Lower leg skin (tissue), 3 donors: ENCODE data around the gene RASD2.

Experiments
- POLR2A ChIP-seq, 2 donors: fragments of 450-650 bp; IDR thresholded peaks; one replicate each; pipeline ENCODE4 v1.6.1; 2016 to 2017; ENCODE audit warnings: antibody characterized with exemption in 2 of 2, mild to moderate bottlenecking in 1 of 2, moderate library complexity in 1 of 2
- TF ChIP-seq, protein P1 (sequence below), 3 donors: fragments of 450-650 bp; IDR thresholded peaks; one replicate each; pipeline ENCODE4 v1.5.1; 2016; ENCODE audit warnings: antibody characterized with exemption in 3 of 3, mild to moderate bottlenecking in 3 of 3, moderate library complexity in 2 of 3

DNA sequence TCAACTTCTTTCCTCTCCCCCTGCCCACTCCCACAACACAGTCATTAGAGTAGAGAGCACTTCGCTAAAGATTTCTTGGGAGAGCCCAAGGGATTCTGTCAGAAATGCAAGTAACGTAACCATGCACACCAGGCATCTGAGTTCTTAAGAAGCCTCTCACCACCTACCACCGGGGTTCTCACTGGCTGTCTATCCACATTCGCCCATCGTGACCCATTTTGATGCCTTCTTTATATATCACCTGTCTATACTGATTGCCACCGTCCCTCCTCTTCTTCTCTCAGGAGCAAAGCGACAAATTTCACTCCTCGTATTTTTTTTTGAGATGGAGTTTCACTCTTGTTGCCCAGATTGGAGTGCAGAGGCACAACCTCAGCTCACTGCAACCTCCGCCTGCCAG lies 23.9 kb upstream of the RASD2 start:
- TF ChIP-seq, protein P1, sequence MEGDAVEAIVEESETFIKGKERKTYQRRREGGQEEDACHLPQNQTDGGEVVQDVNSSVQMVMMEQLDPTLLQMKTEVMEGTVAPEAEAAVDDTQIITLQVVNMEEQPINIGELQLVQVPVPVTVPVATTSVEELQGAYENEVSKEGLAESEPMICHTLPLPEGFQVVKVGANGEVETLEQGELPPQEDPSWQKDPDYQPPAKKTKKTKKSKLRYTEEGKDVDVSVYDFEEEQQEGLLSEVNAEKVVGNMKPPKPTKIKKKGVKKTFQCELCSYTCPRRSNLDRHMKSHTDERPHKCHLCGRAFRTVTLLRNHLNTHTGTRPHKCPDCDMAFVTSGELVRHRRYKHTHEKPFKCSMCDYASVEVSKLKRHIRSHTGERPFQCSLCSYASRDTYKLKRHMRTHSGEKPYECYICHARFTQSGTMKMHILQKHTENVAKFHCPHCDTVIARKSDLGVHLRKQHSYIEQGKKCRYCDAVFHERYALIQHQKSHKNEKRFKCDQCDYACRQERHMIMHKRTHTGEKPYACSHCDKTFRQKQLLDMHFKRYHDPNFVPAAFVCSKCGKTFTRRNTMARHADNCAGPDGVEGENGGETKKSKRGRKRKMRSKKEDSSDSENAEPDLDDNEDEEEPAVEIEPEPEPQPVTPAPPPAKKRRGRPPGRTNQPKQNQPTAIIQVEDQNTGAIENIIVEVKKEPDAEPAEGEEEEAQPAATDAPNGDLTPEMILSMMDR (IDR thresholded peaks at IDR 0.05) = no peak
- no peak for TF ChIP-seq POLR2A (IDR thresholded peaks at IDR 0.05)
